ENCODE measurements around the gene CD22. TPM values are rescaled to one million over a fixed set of nuclear protein-coding genes. Genes with fewer than 3 reads are reported as not detected.
"Not testable (repeated sequence)": the region's sequence is repeated elsewhere in the genome, so short reads cannot be mapped to it uniquely, and the experiment has no call there.

Gene CD22
- 0.03 and 0.21 TPM in 2 replicates for total RNA-seq (2014; rRNA removed; shearing (Covaris generic))

DNA sequence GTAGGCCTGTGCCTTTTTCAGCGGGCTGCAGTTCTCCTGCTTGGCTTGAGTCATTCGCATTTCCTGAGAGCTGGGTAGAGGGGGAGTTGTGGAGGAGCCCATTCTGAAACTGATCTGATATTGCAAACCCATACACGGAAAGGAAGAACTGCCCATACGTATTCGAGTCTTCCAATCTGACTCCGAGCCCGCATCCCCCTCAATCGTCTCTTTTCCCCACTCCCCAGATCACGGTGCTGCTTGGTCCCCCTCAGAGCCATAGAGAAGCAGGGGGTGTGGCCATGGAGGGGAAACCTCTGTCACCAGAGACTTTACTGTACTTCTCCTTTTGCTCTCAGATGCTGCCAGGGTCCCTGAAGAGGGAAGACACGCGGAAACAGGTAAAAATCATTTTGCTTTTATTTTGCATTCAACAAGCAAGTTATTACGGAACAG lies at the start of gene CD22:
Gene CD22 (plus strand): TSS at position 337 of the 435 bp plus-strand sequence. CDS start 2,854 bp downstream, outside the sequence.
- H3K9me3 ChIP-seq (replicated peaks): no peaks in the 10 kb centered on the region
- H3K27me3 ChIP-seq (replicated peaks): no peaks in the 10 kb centered on the region
- no peak for DNase-seq (ENCODE audit: low read depth in 1 of 2, low spot score in 2 of 2)
- no peaks in the 10 kb centered on the region for H3K4me1 ChIP-seq (replicated peaks)
- no peaks in the 10 kb centered on the region for H3K36me3 ChIP-seq
- no peak within 1 kb of the TSS for H3K27ac ChIP-seq
- no peak within 1 kb of the TSS for H3K4me3 ChIP-seq

DNA sequence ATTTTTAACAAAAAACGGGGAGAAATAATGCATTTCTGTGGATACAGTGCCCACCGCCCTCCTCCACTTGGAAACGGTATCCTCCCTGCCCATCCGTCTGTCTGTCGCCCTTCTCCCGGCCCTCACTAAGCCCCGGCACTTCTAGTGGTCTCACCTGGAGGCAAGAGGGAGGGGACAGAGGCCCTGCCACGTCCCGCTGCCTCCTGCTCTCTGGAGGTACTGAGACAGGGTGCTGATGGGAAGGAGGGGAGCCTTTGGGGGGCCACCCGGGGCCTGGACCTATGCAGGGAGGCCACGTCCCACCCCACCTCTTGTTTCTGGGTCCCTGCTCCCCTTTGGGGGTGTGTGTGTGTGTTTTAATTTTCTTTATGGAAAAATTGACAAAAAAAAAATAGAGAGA lies 49.6 kb upstream of the CD22 start:
- DNase-seq (ENCODE audit: low read depth in 1 of 2, low spot score in 2 of 2): no peak
- H3K9me3 ChIP-seq (replicated peaks): no peaks in the 10 kb centered on the region
- peaks cover 18% of the 10 kb centered on the region for H3K36me3 ChIP-seq
- H3K27ac ChIP-seq: no peak overlapping the region
- no peaks in the 10 kb centered on the region for H3K27me3 ChIP-seq (replicated peaks)
- H3K4me3 ChIP-seq: no peak overlapping the region
- H3K4me1 ChIP-seq (replicated peaks): no peaks in the 10 kb centered on the region

DNA sequence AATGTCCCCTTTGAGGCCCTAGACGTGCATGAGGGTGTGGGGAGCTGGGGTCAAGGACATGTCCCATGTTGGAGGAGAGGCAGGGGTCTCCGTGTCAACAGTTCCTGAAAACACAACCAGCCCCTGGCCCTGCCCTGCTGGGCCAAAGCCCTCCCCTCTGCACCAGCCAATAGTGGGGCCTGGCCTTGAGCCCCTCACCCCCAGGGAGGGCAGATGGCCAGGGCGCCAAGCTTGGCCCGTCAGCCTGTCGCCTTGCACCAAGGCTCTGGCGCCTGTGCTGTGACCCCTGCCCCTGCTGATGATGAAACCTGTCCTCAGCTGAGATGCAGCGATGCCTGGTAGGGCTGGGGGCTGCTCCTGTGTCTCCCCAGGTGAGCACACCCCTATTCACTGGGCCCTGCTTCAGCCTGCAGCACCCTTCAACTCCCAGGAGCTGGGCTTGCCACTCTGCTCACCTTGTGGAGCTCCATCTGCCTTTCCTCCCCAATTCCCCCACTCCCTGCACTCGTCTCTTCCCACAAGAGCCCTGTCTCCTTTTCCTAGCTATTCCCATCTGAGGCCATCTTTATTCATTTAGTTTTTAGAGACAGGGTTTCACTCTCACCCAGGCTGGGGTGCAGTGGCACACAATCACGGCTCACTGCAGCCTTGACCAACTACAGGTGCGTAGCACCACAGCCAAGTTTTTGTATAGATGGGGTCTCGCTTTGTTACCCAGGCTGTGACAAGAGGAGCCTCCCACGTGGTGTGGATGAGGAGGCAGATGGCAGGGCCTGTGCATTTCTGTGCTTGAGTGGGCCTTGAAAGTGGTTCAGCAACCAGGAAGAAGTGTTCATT lies 48.8 kb upstream of the CD22 start:
- H3K9me3 ChIP-seq (replicated peaks): no peaks in the 10 kb centered on the region
- peaks cover 18% of the 10 kb centered on the region for H3K36me3 ChIP-seq
- no peak overlapping the region for H3K4me3 ChIP-seq
- H3K27me3 ChIP-seq (replicated peaks): no peaks in the 10 kb centered on the region
- H3K27ac ChIP-seq: no peak overlapping the region
- H3K4me1 ChIP-seq (replicated peaks): no peaks in the 10 kb centered on the region
- no peak for DNase-seq (ENCODE audit: low read depth in 1 of 2, low spot score in 2 of 2)

DNA sequence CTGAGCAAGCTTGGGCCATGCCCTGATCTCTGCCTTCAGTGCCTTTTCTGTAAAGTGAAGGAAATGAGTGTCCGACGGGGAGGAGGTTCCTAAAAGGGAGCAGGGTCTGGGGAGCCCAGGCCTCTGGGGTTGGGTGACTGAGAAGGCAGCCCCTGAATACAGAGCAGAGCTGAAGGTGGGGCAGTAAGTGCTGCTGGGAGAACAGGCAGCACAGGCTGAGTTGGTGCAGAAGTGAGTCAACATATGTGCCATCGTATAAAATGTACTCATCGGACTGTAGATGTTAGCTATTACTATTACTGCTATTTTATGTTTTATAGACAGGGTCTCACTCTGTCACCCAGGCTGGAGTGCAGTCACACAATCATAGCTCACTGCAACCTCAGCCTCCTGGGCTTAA lies 47.7 kb upstream of the CD22 start:
- H3K4me1 ChIP-seq (replicated peaks): no peaks in the 10 kb centered on the region
- H3K9me3 ChIP-seq (replicated peaks): no peaks in the 10 kb centered on the region
- H3K4me3 ChIP-seq: no peak overlapping the region
- H3K27me3 ChIP-seq (replicated peaks): no peaks in the 10 kb centered on the region
- no peak for DNase-seq (ENCODE audit: low read depth in 1 of 2, low spot score in 2 of 2)
- H3K36me3 ChIP-seq: peaks cover 16% of the 10 kb centered on the region
- H3K27ac ChIP-seq: no peak overlapping the region

DNA sequence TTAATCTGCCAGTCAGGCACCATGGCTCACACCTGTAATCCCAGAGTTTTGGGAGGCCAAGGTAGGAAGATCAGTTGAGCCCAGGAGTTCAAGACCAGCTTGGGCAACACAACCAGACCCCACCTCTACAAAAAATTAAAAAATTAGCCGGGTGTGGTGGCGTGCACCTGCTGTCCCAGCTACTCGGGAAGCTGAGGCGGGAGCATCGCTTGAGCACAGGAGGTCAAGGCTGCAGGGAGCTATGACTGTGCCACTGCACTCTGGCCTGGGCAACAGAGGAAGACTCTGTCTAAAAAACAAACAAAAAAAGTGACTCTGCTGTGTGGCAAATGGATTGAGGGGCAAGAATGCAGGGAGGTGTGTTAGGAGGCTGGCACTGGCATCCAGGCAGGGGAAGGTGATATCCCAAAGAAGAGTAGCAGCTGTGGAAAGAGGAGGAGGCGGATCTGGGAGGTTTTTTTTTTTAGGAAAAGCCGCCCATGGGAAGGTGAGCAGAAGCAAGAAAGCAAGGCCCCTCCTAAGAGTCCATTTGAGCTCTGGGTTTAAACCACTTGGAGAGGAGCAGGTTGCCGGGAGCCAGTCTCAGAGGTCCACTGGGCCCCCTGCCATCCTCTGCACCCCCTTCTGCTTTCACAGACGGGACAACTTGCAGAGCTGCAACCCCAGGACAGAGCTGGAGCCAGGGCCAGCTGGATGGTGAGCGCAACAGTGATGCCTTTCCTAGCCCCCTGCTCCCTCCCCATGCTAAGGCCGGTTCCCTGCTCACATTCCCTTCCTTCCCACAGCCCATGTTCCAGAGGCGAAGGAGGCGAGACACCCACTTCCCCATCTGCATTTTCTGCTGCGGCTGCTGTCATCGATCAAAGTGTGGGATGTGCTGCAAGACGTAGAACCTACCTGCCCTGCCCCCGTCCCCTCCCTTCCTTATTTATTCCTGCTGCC lies 44.6 kb upstream of the CD22 start:
- Histone ChIP-seq H3K4me3 (no peak overlapping the region), H3K4me1 (replicated peaks) (no peaks in the 10 kb centered on the region), H3K9me3 (replicated peaks) (no peaks in the 10 kb centered on the region), H3K36me3 (no peaks in the 10 kb centered on the region; the same call in 1 of the 2 replicates), H3K27me3 (replicated peaks) (no peaks in the 10 kb centered on the region), H3K27ac (no peak overlapping the region)
- DNase-seq (ENCODE audit: low read depth in 1 of 2, low spot score in 2 of 2): no peak

DNA sequence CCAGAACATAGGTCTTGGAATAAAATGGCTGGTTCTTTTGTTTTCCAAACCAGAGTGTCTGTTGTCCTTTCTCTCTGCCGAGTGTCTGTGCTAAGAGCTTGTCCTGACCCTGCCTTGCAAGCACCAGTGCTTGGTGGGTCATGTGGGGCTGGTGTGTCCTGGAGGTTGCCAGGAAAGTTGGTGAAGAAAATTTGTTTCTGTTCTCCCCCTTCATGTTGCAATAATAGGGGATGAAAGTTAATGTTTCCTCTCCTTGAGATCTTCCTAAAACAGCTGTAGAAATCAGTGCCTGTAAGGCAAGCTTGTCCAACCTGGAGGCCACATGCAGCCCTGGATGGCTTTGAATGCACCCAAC lies 43.9 kb upstream of the CD22 start:
- H3K4me3 ChIP-seq: no peak overlapping the region
- no peak for DNase-seq (ENCODE audit: low read depth in 1 of 2, low spot score in 2 of 2)
- H3K27me3 ChIP-seq (replicated peaks): no peaks in the 10 kb centered on the region
- no peak overlapping the region for H3K27ac ChIP-seq
- H3K4me1 ChIP-seq (replicated peaks): no peaks in the 10 kb centered on the region
- no peaks in the 10 kb centered on the region for H3K36me3 ChIP-seq
- H3K9me3 ChIP-seq (replicated peaks): no peaks in the 10 kb centered on the region

DNA sequence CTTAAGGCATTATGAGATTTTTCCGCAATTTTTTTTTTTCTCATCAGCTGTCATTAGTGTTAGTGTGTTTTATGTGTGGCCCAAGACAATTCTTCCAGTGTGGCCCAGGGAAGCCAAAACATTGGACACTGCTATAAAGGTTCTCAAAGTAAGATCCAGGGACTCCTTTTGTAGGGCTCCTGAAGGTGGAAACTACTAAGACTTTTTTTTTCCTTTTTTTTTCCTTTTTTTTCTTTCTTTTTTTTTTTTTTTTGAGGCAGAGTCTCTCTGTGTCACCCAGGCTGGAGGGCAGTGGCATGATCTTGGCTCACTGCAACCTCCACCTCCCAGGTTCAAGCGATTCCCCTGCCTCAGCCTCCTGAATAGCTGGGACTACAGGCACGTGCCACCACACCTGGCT lies 43.5 kb upstream of the CD22 start:
- not testable (repeated sequence) for H3K4me1 ChIP-seq (replicated peaks); H3K4me3 ChIP-seq; DNase-seq (ENCODE audit: low read depth in 1 of 2, low spot score in 2 of 2); H3K27me3 ChIP-seq (replicated peaks); H3K36me3 ChIP-seq; H3K27ac ChIP-seq; H3K9me3 ChIP-seq (replicated peaks)

DNA sequence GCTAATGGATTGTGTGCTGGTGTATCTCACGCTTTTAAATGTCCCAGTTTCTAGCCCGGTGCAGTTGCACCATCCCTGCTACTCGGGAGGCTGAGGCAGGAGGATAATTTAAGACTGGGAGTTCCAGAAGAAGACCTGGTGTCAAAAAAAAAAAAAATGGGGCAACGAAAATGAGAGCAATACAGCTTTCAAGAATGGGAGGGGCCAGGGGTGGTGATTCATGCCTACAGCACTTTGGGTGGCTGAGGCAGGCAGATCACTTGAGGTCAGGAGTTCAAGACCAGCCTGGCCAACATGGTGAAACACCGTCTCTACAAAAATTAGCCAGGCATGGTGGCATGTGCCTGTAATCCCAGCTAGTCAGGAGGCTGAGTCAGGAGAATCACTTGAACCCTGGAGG lies 42.9 kb upstream of the CD22 start:
- not testable (repeated sequence) for H3K27me3 ChIP-seq (replicated peaks); H3K4me3 ChIP-seq; DNase-seq (ENCODE audit: low read depth in 1 of 2, low spot score in 2 of 2); H3K36me3 ChIP-seq; H3K9me3 ChIP-seq (replicated peaks); H3K27ac ChIP-seq; H3K4me1 ChIP-seq (replicated peaks)

DNA sequence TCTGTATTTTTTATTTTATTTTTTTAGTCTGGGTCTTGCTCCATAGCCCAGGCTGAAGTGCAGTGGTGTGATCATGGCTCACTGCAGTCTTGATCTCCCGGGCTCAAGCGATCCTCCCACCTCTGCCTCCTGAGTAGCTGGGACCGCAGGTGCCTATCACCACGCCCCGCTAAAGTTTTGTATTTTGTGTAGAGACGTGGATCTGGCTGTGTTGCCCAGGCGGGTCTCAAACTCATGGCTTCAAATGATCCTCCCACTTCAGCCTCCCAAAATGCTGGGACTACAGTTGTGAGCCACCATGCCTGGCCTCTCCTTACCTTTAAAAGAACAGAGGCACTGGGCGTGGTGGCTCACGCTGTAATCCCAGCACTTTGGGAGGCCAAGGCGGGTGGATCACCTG lies 41.3 kb upstream of the CD22 start:
- Histone ChIP-seq H3K4me1 (replicated peaks) (no peaks in the 10 kb centered on the region), H3K36me3 (no peaks in the 10 kb centered on the region), H3K27me3 (replicated peaks) (no peaks in the 10 kb centered on the region), H3K27ac (no peak overlapping the region), H3K4me3 (no peak overlapping the region), H3K9me3 (replicated peaks) (no peaks in the 10 kb centered on the region)
- DNase-seq (ENCODE audit: low read depth in 1 of 2, low spot score in 2 of 2): no peak

DNA sequence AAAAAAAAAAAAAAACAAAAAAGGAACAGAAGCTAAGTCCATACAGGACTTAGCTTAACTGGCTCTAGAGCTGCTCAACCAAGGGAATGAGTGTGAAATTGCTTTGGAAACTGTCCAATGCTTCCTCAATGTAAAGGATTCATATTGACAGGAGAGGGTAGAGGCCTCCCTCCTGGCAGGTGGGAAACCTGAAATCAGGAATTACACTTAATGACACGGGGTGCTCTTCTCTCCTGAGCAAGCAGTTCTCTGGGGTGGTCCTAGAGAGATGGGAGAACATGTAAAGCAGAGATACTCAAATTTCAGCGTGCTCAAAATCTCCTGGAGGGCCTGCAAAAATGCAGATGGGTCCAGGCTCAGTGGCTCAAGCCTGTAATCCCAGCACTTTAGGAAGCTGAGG lies 40.7 kb upstream of the CD22 start:
- DNase-seq (ENCODE audit: low read depth in 1 of 2, low spot score in 2 of 2): no peak
- Histone ChIP-seq H3K36me3 (no peaks in the 10 kb centered on the region), H3K27ac (no peak overlapping the region), H3K27me3 (replicated peaks) (peaks cover 4% of the 10 kb centered on the region; the same call in 1 of the 2 replicates), H3K4me3 (no peak overlapping the region), H3K4me1 (replicated peaks) (no peaks in the 10 kb centered on the region), H3K9me3 (replicated peaks) (no peaks in the 10 kb centered on the region)

DNA sequence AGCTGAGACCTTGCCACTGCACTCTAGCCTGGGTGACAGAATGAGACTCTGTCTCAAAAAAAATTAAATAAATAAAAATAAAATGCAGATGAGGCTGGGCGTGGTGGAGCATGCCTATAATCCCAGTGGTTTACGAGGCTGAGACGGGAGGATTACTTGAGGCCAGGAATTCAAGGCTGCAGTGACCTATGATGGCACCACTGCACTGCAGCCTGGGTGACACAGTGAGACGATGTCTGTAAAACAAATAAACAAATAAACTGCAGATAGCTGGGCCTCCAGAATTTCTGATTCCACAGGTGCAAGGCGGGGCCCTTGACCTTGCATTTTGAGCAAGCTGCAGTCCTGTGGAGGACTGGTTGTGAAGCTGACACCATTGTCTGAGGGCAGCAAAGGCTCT lies 40.1 kb upstream of the CD22 start:
- H3K4me3 ChIP-seq: no peak overlapping the region
- DNase-seq (ENCODE audit: low read depth in 1 of 2, low spot score in 2 of 2): no peak
- H3K36me3 ChIP-seq: no peaks in the 10 kb centered on the region
- peaks cover 4% of the 10 kb centered on the region; the same call in 1 of the 2 replicates for H3K27me3 ChIP-seq (replicated peaks)
- no peaks in the 10 kb centered on the region for H3K4me1 ChIP-seq (replicated peaks)
- H3K9me3 ChIP-seq (replicated peaks): no peaks in the 10 kb centered on the region
- H3K27ac ChIP-seq: no peak overlapping the region

DNA sequence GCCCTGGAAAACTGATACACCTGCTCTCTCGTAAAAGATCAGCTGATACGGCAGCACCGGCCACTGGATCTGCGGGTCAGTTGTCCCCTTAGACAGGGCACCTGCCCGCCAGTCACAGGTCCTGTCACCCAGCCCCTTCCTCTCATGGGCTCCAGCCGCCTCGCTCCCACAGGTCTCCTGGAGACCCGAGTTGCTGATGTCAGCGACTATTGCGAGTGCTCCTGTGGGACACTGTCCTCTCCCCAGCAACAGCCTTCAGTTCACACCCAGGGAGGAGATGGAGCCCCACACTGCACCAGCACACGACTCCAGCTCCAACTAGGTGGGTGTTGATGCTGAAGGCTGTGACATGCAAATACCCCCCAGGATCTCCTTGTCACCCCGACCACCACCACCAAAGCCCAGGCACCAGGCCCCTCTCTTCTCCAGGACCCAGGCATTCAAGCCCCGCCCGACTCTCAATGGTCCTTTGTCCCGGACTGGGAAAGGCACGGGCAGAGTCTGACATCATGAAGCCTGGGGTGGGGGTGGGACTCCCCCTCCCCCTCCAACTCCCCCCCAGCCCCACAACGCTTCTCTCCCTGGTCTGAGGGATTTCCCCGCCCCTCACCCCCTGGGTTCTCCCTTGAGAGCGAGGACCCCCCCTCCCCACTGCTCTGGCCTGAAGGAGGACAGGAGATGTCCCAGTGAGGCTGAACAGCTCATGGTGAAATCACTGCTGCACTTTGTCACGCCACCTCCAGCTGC lies 38.4 kb upstream of the CD22 start:
- H3K27me3 ChIP-seq (replicated peaks): peaks cover 7% of the 10 kb centered on the region; the same call in 1 of the 2 replicates
- no peak overlapping the region for H3K4me3 ChIP-seq
- no peak overlapping the region for H3K27ac ChIP-seq
- DNase-seq (ENCODE audit: low read depth in 1 of 2, low spot score in 2 of 2): no peak
- no peaks in the 10 kb centered on the region for H3K9me3 ChIP-seq (replicated peaks)
- no peaks in the 10 kb centered on the region for H3K4me1 ChIP-seq (replicated peaks)
- H3K36me3 ChIP-seq: no peaks in the 10 kb centered on the region

DNA sequence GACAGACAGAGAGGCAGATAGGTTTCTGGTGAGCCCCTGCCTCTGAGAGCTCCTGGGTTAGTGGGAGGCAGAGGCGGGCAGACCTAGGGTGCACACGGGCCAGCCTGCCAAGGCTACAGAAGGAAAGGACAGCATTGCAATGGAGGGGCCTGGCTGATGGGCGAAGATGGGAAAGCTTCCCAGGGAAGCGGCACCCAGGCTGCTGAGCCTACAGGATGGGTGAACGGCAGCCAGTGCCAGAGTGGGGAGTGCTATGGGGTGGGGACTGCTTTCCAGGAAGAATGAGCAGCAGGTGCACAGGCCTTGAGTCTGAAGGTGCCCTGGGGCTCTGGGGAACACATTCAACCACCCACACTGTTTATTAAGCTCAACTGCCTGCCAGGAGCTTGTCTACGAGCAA lies 37.7 kb upstream of the CD22 start:
- Histone ChIP-seq H3K27me3 (replicated peaks) (peaks cover 7% of the 10 kb centered on the region; the same call in 1 of the 2 replicates), H3K4me1 (replicated peaks) (no peaks in the 10 kb centered on the region), H3K9me3 (replicated peaks) (no peaks in the 10 kb centered on the region), H3K27ac (no peak overlapping the region), H3K4me3 (no peak overlapping the region), H3K36me3 (no peaks in the 10 kb centered on the region)
- no peak for DNase-seq (ENCODE audit: low read depth in 1 of 2, low spot score in 2 of 2)

Measured in SJSA1 (cell line).